ENCODE results near the gene CNIH4.
"Not testable (repeated sequence)": the region's sequence is repeated elsewhere in the genome, so short reads cannot be mapped to it uniquely, and the experiment has no call there.

The CNIH4 gene

DNA sequence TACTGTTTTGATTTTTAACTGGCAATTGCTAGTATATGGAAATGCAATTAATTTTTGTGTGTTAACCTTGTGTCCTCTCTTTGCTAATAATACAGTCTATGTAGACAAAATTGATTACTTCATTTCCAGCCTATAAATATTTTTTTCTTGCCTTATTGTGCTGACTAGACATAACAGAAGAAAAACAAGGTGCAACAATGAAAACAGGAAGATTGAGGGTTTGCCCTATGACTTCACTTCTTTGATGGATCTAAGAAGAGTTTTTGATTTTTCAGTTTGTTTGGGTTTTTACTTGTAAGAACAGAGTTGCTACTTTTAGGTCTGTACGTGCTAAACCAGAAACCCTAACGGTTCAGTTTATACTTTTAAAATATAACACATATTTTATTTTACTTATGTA, 8.5 kb upstream of the CNIH4 start:
- DNase-seq (ENCODE audit: low read depth in 2 of 2): no peak

DNA sequence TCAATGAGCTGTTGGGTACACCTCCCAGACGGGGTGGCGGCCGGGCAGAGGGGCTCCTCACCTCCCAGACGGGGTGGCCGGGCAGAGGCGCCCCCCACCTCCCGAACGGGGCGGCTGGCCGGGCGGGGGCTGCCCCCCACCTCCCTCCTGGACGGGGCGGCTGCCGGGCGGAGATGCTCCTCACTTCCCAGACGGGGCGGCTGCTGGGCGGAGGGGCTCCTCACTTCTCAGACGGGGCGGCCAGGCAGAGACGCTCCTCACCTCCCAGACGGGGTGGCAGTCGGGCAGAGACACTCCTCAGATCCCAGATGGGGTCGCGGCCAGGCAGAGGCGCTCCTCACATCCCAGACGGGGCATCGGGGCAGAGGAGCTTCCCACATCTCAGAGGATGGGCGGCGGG, 7.0 kb upstream of the CNIH4 start:
- DNase-seq (ENCODE audit: low read depth in 2 of 2): not testable (repeated sequence)

- DNase-seq (ENCODE audit: low read depth in 2 of 2): not testable (repeated sequence)
Observed at GRCh38 chr1:224352436-224353085, 4.1 kb upstream of the CNIH4 start.

GRCh38 chr1:224353975-224354925, 2.4 kb upstream of the CNIH4 start:
- DNase-seq (ENCODE audit: low read depth in 2 of 2): no peak

DNA sequence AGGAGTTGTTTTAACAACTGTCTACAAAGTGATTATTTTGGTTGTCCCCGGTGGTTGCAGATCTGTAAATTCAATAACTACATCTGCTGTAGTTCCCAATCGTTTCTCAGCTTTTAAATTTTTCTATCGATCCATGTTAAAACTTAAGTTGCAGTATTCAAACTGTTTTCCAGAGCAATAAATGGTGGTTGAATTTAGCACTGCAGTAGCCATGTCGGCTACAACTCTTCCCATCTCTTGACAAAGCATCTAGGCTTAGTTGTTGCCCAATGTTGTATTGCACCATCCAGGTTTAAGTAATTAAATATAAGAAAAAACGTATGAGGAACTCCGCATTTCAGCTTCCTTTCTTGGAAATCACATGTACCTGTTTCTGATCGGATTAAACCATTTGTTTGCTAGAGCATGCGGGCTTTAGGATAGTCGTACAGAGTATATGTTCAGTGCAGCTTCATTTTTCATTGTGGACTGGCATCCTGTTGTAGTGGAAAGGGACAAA, 996 bp downstream of the CNIH4 start:
- DNase-seq (ENCODE audit: low read depth in 2 of 2): no peak

DNA sequence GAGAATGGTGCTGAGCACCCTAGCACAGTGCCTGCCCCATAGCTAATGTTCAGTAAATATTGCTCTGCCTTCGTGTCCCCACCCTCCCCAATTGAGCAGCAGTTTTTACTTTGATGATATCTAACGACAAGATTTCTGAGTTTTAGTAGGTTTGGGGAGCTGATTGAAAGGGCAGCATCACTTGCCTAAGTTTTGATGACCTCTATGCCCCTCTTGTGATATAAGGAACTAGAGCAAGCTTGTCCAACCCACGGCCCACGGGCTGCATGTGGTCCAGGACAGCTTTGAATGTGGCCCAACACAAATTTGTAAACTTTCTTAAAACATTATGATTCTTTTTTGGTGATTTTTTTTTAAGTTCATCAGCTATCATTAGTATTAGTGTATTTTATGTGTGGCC, 1.6 kb downstream of the CNIH4 start:
- no peak for DNase-seq (ENCODE audit: low read depth in 2 of 2)

DNA sequence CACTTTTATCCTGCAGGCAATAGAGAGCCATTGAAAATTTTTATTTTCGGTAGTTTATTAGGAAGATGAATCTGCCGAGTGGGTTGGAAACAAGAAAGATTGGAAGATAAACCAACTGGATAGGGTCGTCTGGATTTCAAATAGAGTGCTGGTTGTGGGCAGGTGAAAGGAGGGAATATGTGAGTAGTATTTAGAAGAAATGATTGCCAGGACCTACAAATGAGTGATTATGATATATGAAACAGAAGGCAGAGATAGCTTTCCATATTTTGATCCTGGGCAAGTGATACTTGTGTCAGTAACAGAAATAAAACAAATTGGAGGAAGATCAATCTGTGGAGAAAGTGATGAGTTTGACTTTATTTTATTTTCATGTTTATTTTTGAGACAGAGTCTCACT, 2.5 kb downstream of the CNIH4 start:
- no peak for DNase-seq (ENCODE audit: low read depth in 2 of 2)

GRCh38 chr1:224368409-224368808, 11.7 kb downstream of the CNIH4 start:
- no peak for DNase-seq (ENCODE audit: low read depth in 2 of 2)

GRCh38 chr1:224373008-224373590, 16.4 kb downstream of the CNIH4 start:
- DNase-seq (ENCODE audit: low read depth in 2 of 2): no peak

DNA sequence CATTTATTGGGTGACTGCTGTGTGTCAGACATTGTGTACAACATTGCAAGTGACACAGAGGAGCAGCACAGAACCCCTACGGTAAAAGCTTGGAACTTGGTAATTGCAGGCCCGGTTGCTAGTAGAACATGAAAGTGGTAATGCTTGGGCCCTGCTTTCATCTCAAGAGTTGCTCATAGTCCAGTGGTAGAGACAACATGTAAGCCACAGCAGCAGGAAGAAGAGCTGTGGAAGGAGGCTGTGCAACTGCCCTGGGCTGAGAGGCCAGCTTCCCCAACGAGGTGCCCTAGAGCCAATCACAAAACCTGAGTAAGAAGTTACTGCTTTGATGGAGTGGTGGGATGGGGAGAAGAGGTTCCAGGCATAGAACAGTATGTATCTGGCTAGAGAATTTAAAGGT, 18.4 kb downstream of the CNIH4 start:
- no peak for DNase-seq (ENCODE audit: low read depth in 2 of 2)

GRCh38 chr1:224377676-224378006, 21.0 kb downstream of the CNIH4 start:
- peak in 1 of 2 donors; percentile 21 for DNase-seq (ENCODE audit: low read depth in 2 of 2)

DNA sequence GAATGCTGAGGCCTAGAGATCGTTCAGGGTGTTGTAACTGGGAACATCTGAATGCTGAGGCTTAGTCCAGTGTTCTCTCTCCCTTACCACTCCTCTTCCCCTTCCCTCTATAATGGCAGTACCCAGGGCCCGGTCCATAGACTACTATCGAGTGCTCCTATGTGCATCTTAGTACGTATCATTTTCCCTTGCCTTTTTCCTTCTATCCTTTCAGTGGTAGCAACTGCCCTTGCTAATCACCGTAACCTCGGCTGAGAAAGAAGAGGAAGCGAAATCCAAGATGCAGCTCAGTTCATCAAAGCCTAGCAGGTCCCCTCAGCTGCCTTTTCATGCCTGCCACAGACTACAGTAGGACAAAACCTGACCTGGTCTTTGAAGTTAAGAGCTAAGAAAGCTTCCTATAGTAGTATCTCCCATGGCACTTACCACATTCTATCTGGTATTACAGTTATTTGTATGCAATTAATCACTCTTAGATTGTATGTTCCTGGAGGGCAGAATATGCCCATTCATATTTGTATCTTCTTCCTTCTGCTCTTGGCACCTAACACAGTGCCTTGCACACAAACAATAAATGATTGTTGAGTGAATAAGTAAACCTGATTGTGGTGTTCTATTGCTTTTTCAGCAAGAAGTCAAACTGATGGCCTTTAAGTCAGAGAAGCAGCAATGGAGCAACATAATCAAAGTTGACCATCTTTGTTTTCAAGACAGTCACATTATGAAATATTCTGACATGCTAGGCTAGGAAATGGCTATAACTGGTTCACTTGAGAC, 22.4 kb downstream of the CNIH4 start:
- DNase-seq (ENCODE audit: low read depth in 2 of 2): no peak

DNA sequence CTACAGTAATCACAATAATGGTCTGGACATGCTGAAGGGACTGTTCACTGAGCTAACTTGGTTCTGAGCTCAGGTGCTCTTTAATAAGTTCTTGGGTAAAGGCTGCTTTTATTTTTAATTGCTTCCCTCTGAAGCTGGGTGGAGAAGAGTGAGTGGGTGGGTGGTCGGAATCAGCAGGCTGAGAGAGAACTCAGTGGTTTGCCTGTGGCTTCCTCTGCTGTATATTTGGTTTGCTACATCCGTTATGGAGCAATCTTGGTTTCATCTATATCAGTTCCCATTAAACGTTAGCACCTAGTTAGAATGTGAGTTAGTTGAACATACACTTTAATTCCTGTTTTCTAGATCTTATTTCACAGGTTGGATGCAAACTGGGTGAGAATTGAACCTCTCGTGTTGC, 23.3 kb downstream of the CNIH4 start:
- peak in 1 of 2 donors; percentile 22 for DNase-seq (ENCODE audit: low read depth in 2 of 2)

DNA sequence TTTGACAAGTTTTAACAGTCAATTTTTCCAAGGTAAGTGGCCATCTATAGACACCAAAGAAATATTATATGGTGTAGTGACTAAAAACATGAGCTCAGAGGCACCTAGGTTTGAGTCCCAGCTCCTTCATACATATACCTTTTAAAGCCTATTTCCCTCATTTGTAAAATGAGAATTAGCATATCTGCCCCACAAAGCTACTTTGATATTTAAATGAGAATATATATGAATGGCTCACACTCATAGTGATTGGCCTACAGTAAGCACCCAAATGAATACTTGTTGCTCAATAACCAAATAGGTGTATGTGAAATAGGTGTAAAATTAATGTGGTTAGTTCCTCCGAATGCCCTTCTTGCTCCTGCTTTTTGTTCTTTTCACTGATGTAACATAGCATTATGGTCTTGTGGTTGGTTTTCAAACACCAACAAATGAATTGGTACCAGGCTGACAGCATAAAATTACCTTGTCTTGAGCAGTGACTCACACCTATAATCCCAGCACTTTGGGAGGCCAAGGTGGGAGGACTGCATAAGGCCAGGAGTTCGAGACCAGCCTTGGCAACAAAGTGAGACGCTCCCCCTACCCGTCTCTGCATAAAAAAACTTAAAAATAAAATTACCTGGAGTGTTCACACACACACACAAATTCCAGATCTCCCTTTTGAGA, 25.3 kb downstream of the CNIH4 start:
- no peak for DNase-seq (ENCODE audit: low read depth in 2 of 2)

DNA sequence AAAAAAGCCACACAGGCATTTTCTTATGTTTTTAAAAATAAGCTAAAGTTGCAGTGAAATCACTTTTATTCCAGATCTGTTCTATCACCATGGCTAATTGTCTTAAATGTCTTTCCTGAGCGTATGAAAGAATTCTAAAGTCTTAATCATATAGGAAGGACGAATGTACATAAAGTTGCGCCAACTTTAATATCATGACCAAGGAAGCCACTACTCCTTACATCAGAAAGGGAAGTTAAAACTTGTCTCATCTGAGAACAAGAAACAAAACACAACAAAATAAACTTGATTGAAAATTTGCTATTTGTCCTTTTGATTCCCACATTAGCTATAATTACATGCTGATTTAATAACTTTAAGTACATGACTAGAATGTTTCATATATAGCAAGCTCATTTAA, 26.5 kb downstream of the CNIH4 start:
- no peak for DNase-seq (ENCODE audit: low read depth in 2 of 2)

GRCh38 chr1:224387302-224387912, 30.7 kb downstream of the CNIH4 start:
- DNase-seq (ENCODE audit: low read depth in 2 of 2): no peak

DNA sequence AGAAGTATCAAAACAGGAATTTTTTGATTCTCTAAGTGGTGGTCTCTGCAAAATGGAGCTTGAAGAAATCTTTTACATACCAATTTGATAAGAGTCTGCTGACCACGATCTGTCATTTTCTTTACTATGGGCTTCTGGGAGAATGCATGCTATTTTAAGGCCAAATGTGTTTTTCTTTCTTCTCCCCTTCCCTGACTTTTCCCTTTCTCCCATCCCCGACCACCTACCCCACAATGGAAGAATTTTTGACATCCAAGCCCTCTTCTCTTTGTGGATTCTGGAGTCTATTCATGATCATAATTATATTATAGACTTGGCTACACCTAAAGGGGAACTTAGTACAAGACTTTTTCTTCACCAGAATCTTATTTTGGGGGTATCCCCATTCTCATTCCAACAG, 31.3 kb downstream of the CNIH4 start:
- no peak for DNase-seq (ENCODE audit: low read depth in 2 of 2)

DNA sequence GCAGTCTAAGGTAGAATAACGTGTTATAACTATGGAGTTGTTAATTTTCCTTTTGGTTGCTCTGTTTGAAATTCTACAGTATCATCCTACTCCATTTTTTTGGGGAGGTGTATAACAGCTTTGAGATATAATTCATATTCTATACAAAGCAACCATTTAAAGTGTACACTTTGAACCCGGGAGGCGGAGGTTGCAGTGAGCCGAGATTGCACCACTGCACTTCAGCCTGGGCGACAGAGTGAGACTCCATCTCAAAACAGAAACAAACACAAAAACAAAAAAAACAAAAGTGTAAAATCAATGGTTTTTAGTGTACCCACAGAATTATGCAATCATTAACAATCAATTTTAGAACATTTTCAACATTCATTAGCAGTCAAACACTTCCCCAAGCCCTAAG, 33.8 kb downstream of the CNIH4 start:
- DNase-seq (ENCODE audit: low read depth in 2 of 2): no peak

DNA sequence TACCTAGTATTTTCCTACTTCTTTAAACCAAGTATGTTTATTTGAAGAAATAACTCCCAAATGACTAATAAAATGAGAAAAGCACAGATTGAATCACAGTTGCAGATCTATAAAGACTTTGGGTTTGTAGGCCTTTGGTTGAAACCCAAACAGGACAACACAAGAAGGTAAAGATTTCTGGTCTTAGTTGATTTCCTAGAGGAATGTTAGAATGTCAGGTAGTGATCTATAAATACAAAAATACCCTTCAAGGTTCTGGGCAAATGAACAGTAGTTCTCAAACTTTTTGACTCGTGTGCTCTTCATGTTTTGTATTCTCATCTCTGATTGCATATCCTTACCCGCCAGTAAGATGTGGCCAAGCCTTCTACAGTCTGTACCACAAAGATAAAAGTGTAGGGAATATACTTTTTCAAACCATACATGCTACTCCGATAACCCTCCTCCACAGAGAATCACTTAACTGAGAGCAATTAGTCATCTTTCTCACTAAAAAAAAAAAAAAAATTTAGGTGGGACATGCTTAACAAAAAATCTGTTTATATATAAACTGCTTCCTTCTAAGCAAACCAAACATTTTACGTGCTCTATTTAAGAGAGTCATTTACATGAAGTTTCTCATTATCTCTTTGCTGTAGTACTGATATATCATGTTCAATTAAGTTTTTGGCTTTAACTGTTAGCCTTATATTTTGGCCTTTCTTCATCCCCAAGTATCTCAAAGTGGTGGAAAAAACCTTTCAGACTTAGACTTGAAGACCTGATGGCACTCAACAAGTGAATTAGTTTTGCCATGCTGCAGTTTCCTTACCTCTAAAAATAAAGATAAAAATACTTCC, 36.0 kb downstream of the CNIH4 start:
- DNase-seq (ENCODE audit: low read depth in 2 of 2): no peak

DNA sequence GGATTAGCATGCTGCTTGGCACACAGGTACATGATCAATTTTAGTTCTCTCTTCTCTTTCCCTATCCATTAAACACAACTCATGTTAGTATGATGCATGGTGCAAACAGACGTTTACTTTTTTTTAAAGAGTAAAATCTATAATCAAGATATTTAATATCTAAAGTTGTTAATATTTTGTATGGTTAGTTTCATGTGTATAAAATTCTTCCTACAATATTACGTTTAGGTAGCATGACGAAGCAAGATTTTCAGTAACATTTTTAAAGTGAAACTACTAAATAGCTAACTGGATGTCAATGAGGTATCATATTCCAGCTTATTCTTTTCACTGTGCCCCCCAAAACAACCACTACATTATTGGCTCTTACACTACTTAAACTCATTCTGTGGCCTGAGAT, 36.6 kb downstream of the CNIH4 start:
- DNase-seq (ENCODE audit: low read depth in 2 of 2): no peak
